ENCODE results near the gene SEBOX. TPM values are rescaled to one million over a fixed set of nuclear protein-coding genes. Genes with fewer than 3 reads are reported as not detected.

SEBOX gene
- total and polyA plus RNA-seq, 2 donors (not counting 1 experiment from before 2014, with no cell fraction given), result not detected

Other genes with a start within 250 kb of the SEBOX start
- 5.4 and 6.4 TPM in 2 replicates for gene TMEM97, start 46.0 kb downstream of the SEBOX start, total RNA-seq
- gene TMEM97, start 46.0 kb downstream of the SEBOX start, polyA plus RNA-seq, result 1.6 and 1.7 TPM in 2 replicates
- gene IFT20, start 29.7 kb downstream of the SEBOX start, total RNA-seq, result 33.5 and 35.9 TPM in 2 replicates
- gene IFT20, start 29.7 kb downstream of the SEBOX start, polyA plus RNA-seq, result 52.6 and 89.6 TPM in 2 replicates
- gene TNFAIP1, start 29.4 kb downstream of the SEBOX start, total RNA-seq, result 19.0 and 20.4 TPM in 2 replicates
- gene TNFAIP1, start 29.4 kb downstream of the SEBOX start, polyA plus RNA-seq, result 10.7 and 11.7 TPM in 2 replicates
- gene POLDIP2, start 7.7 kb downstream of the SEBOX start, total RNA-seq, result 29.7 and 35.7 TPM in 2 replicates
- 23.9 and 30.2 TPM in 2 replicates for gene POLDIP2, start 7.7 kb downstream of the SEBOX start, polyA plus RNA-seq
- 0.34 TPM in 1 of 2 replicates, not detected in the other for gene VTN, start 5.1 kb upstream of the SEBOX start, total RNA-seq
- 0.36 and 2.0 TPM in 2 replicates for gene VTN, start 5.1 kb upstream of the SEBOX start, polyA plus RNA-seq
- gene SARM1, start 6.5 kb upstream of the SEBOX start, total RNA-seq, result 28.0 and 32.8 TPM in 2 replicates
- 15.3 and 22.5 TPM in 2 replicates for gene SARM1, start 6.5 kb upstream of the SEBOX start, polyA plus RNA-seq
- gene SLC46A1, start 41.0 kb upstream of the SEBOX start, total RNA-seq, result 4.3 and 5.0 TPM in 2 replicates
- gene SLC46A1, start 41.0 kb upstream of the SEBOX start, polyA plus RNA-seq, result 0.97 and 2.5 TPM in 2 replicates
- gene SLC13A2, start 108.4 kb upstream of the SEBOX start, total RNA-seq, result not detected in 2 replicates
- gene SLC13A2, start 108.4 kb upstream of the SEBOX start, polyA plus RNA-seq, result not detected in 2 replicates
- not detected in 2 replicates for gene FOXN1, start 141.1 kb upstream of the SEBOX start, total RNA-seq
- gene FOXN1, start 141.1 kb upstream of the SEBOX start, polyA plus RNA-seq, result not detected in 2 replicates
- 75.3 and 84.2 TPM in 2 replicates for gene UNC119, start 187.4 kb upstream of the SEBOX start, total RNA-seq
- gene UNC119, start 187.4 kb upstream of the SEBOX start, polyA plus RNA-seq, result 174 and 180 TPM in 2 replicates
- gene PIGS, start 206.3 kb upstream of the SEBOX start, total RNA-seq, result 52.3 and 55.1 TPM in 2 replicates
- 44.1 and 54.5 TPM in 2 replicates for gene PIGS, start 206.3 kb upstream of the SEBOX start, polyA plus RNA-seq
- 16.7 and 20.7 TPM in 2 replicates for gene ALDOC, start 211.7 kb upstream of the SEBOX start, total RNA-seq
- 26.6 and 27.6 TPM in 2 replicates for gene ALDOC, start 211.7 kb upstream of the SEBOX start, polyA plus RNA-seq
- gene SPAG5, start 233.8 kb upstream of the SEBOX start, total RNA-seq, result 8.0 and 10.1 TPM in 2 replicates
- gene SPAG5, start 233.8 kb upstream of the SEBOX start, polyA plus RNA-seq, result 4.7 and 6.6 TPM in 2 replicates
- gene RSKR, start 249.0 kb upstream of the SEBOX start, total RNA-seq, result 30.4 and 31.9 TPM in 2 replicates
- 20.3 and 21.5 TPM in 2 replicates for gene RSKR, start 249.0 kb upstream of the SEBOX start, polyA plus RNA-seq

Measured in B cell (primary cell).